Neuron (in vitro differentiated cells): ENCODE measurements around the gene ENDOU.

Experiments used
- H2AFZ ChIP-seq: one replicate; pipeline ENCODE4 v1.6.1; 2013; ENCODE audit warnings: low read depth, mild to moderate bottlenecking, inconsistent platforms, low read length, moderate library complexity
- H3K27me3 ChIP-seq: one replicate; pipeline ENCODE4 v1.6.1; 2013; ENCODE audit warnings: low read length; ENCODE audit not compliant: insufficient read depth
- H3K36me3 ChIP-seq: one replicate; pipeline ENCODE4 v1.6.1; 2013; ENCODE audit warnings: low read length; ENCODE audit not compliant: insufficient read depth
- H3K4me1 ChIP-seq: one replicate; pipeline ENCODE4 v1.6.1; 2013; ENCODE audit warnings: low read length; ENCODE audit not compliant: insufficient read depth
- H3K4me3 ChIP-seq: 2 replicates; pipeline ENCODE4 v1.5.1; 2013; ENCODE audit warnings: mild to moderate bottlenecking, low read length, moderate library complexity
- H3K9me3 ChIP-seq: one replicate; pipeline ENCODE4 v1.6.1; 2013; ENCODE audit warnings: low read length

Gene ENDOU

DNA sequence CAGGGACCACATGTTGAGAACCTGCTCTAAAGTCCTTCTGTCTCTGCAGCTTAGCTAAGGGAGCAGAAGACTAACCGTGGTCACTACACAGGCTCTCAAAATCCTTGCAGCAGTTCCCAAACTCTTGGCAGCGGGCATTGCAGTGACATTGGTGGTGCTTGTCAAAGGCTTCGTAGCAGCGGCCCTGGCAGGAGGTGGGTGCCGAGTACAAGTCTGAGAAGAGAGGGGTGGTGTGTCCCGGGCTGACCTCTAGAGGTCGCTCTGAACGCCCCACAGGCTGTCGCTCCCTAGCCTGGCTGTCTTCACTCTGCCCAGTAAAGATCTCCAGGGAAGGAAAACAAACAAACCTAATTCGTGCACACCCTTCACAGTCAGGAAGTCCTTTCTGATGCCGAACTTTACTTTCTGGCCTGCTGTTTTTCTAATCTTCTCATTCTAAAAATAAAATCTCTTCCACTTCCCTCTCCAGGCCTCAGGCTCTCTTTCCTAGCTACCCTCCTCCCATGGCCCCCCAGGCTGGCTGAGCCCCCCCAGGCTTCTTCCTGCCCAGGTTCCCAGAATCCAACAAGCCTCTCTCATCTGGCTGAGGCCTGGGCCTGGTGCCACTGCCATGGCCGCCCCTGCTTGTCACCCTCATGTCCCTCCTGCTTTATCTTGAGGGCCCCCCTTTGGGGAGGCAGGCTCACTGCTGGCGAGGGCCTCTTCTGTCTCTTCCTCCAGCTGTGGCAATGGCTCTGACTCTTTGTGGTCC lies 7.7 kb downstream of the ENDOU start:
- Histone ChIP-seq H2AFZ (no peak overlapping the region), H3K4me1 (no peaks in the 10 kb centered on the region), H3K9me3 (no peaks in the 10 kb centered on the region), H3K27me3 (no peaks in the 10 kb centered on the region), H3K4me3 (no peak overlapping the region), H3K36me3 (no peaks in the 10 kb centered on the region)

- Histone ChIP-seq H3K36me3 (no peaks in the 10 kb centered on the region), H3K27me3 (no peaks in the 10 kb centered on the region), H2AFZ (no peak overlapping the region), H3K4me1 (no peaks in the 10 kb centered on the region), H3K9me3 (no peaks in the 10 kb centered on the region), H3K4me3 (no peak overlapping the region)
These were observed 8.2 kb downstream of the ENDOU start for GRCh38 chr12:47717046-47717442.

DNA sequence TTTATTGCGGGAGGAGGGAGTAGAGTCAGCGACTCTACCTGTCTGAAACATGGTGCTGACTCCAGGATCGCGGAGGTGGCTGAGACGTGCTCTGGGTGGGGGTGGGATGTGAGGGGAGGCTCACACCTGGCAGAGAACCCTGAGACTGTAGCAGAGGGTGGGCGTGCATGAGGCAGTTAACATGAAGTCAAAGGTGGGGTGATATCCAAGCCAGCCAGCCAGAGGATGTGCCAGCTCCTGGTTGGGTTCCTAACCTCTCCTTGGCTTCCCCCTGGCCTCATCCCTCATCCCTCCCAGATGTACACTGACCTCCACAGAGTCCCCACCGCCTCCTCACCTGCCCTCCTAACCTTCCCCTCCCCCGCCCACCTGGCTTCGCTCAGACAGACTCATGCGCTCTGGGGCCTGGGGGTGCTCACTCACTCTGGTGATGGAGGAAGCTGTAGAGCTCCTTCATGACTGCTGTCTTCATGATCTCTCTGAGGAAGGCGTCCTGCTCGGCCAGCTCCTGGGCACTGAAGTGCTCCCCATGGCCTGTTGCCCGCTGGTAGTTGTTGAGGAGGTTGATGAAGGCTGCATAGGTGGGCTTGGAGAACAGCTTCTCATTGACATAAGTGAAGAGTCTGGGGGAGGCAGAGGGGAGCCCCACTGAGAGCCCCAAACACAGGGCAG lies 9.3 kb downstream of the ENDOU start:
- no peaks in the 10 kb centered on the region for H3K27me3 ChIP-seq
- no peak overlapping the region for H2AFZ ChIP-seq
- H3K9me3 ChIP-seq, result no peaks in the 10 kb centered on the region
- H3K36me3 ChIP-seq, result no peaks in the 10 kb centered on the region
- no peak overlapping the region for H3K4me3 ChIP-seq
- no peaks in the 10 kb centered on the region for H3K4me1 ChIP-seq

DNA sequence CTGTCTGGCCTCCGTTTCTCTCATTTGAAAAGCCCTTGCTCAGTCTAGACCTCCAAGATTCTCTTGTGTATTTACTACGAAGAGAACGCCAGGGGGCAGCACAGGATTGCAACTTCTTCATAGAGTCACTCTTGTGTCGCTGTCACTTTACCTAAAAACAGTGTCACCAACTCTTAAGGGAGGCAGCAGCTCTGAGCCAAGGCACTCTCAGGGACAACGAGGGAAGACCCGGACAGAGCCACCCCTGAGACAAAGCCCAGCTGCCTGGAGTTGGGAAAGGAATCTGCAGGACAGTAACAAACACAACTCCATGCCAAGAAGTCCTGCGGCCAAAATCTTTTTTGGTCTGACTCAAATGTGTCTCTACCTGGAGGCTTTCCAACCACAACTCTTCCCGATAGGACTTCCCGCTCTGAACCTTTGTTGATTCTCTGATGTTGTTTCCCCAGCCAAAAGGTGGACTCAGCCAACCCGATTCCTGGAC lies 9.9 kb downstream of the ENDOU start:
- Histone ChIP-seq H3K27me3 (no peaks in the 10 kb centered on the region), H3K36me3 (no peaks in the 10 kb centered on the region), H2AFZ (no peak overlapping the region), H3K4me1 (no peaks in the 10 kb centered on the region), H3K4me3 (no peak overlapping the region), H3K9me3 (no peaks in the 10 kb centered on the region)

GRCh38 chr12:47714826-47715386 lies 10.4 kb downstream of the ENDOU start:
- Histone ChIP-seq H2AFZ (no peak overlapping the region), H3K4me1 (no peaks in the 10 kb centered on the region), H3K9me3 (no peaks in the 10 kb centered on the region), H3K27me3 (no peaks in the 10 kb centered on the region), H3K4me3 (no peak overlapping the region), H3K36me3 (no peaks in the 10 kb centered on the region)

- Histone ChIP-seq H3K36me3 (no peaks in the 10 kb centered on the region), H2AFZ (no peak overlapping the region), H3K27me3 (no peaks in the 10 kb centered on the region), H3K4me3 (no peak overlapping the region), H3K4me1 (no peaks in the 10 kb centered on the region), H3K9me3 (no peaks in the 10 kb centered on the region)
These were observed 13.1 kb downstream of the ENDOU start for GRCh38 chr12:47712171-47712570.

- Histone ChIP-seq H3K4me3 (no peak overlapping the region), H3K4me1 (peaks cover 5% of the 10 kb centered on the region), H3K27me3 (no peaks in the 10 kb centered on the region), H2AFZ (no peak overlapping the region), H3K36me3 (no peaks in the 10 kb centered on the region), H3K9me3 (no peaks in the 10 kb centered on the region)
These were observed 13.8 kb downstream of the ENDOU start for GRCh38 chr12:47711448-47711847.

DNA sequence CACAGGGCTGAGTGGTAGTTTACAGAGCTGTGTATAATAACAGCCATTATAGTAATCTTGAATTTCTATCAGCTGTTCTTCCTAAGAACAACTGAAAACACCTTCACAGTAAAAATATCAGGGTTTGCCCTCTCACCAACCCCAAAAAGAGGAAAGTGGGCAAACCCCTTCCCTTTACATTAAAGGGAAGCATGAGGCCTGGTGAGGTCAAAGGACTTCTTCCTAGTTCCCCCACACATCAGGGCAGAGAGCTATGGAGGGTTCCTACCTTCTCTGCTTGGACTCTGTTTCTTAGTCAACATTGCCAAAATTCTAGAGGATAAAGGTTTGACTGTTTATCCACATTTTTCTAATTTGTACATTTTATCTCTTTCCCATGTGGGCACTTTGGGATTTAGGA lies 15.0 kb downstream of the ENDOU start:
- no peaks in the 10 kb centered on the region for H3K27me3 ChIP-seq
- H2AFZ ChIP-seq, result no peak overlapping the region
- H3K36me3 ChIP-seq, result no peaks in the 10 kb centered on the region
- peaks cover 8% of the 10 kb centered on the region for H3K4me1 ChIP-seq
- H3K9me3 ChIP-seq, result no peaks in the 10 kb centered on the region
- no peak overlapping the region for H3K4me3 ChIP-seq

- no peak overlapping the region for H2AFZ ChIP-seq
- no peaks in the 10 kb centered on the region for H3K36me3 ChIP-seq
- H3K27me3 ChIP-seq, result no peaks in the 10 kb centered on the region
- no peak overlapping the region for H3K4me3 ChIP-seq
- H3K4me1 ChIP-seq, result peaks cover 12% of the 10 kb centered on the region
- H3K9me3 ChIP-seq, result no peaks in the 10 kb centered on the region
These were observed 15.6 kb downstream of the ENDOU start for GRCh38 chr12:47709671-47710070.

GRCh38 chr12:47709237-47709636 lies 16.1 kb downstream of the ENDOU start:
- H2AFZ ChIP-seq, result no peak overlapping the region

GRCh38 chr12:47707905-47708543 lies 17.3 kb downstream of the ENDOU start:
- H3K4me3 ChIP-seq, result no peak overlapping the region
- H2AFZ ChIP-seq, result no peak overlapping the region
- H3K27me3 ChIP-seq, result no peaks in the 10 kb centered on the region
- peaks cover 12% of the 10 kb centered on the region for H3K4me1 ChIP-seq
- H3K9me3 ChIP-seq, result no peaks in the 10 kb centered on the region
- H3K36me3 ChIP-seq, result no peaks in the 10 kb centered on the region

More at GRCh38 chr12:47709237-47709636, 16.1 kb downstream of the ENDOU start:
- Histone ChIP-seq H3K27me3 (no peaks in the 10 kb centered on the region), H3K4me1 (peaks cover 12% of the 10 kb centered on the region), H3K36me3 (no peaks in the 10 kb centered on the region), H3K9me3 (no peaks in the 10 kb centered on the region), H3K4me3 (no peak overlapping the region)

GRCh38 chr12:47707355-47707754 lies 17.9 kb downstream of the ENDOU start:
- H3K36me3 ChIP-seq, result peaks cover 2% of the 10 kb centered on the region
- H3K27me3 ChIP-seq, result no peaks in the 10 kb centered on the region
- H3K4me1 ChIP-seq, result peaks cover 12% of the 10 kb centered on the region
- no peaks in the 10 kb centered on the region for H3K9me3 ChIP-seq
- no peak overlapping the region for H3K4me3 ChIP-seq
- no peak overlapping the region for H2AFZ ChIP-seq
